GM21367 (cell line): ENCODE measurements around the gene PAPSS2.
"Not testable (repeated sequence)": the region's sequence is repeated elsewhere in the genome, so short reads cannot be mapped to it uniquely, and the experiment has no call there.

Experiments used
- ATAC-seq: cut with Tn5 transposase; IDR thresholded peaks from one replicate; pipeline ENCODE4 v1.9.1; 2021; ENCODE audit not compliant: unreplicated experiment

Gene PAPSS2

DNA sequence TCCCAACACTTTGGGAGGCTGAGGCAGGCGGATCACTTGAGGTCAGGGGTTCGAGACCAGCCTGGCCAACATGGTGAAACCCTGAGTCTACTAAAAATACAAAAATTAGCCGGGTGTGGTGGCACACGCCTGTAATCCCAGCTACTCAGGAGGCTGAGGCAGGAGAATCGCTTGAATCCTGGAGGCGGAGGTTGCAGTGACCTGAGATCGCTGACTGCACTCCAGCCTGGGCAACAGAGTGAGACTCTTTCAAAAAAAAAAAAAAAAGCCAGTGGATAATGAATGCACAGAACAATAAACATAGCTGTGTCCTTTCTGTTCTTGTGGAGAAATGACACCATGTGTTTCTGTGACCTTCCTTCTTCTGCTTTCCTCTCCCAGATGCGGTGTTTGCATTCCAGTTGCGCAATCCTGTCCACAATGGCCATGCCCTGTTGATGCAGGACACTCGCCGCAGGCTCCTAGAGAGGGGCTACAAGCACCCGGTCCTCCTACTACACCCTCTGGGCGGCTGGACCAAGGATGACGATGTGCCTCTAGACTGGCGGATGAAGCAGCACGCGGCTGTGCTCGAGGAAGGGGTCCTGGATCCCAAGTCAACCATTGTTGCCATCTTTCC is 83.4 kb downstream of the PAPSS2 start:
- ATAC-seq = not testable (repeated sequence)

- no peak for ATAC-seq
Measured at GRCh38 chr10:87744606-87745005, 84.9 kb downstream of the PAPSS2 start.

- ATAC-seq = no peak
Measured at GRCh38 chr10:87746911-87747310, 87.2 kb downstream of the PAPSS2 start.

DNA sequence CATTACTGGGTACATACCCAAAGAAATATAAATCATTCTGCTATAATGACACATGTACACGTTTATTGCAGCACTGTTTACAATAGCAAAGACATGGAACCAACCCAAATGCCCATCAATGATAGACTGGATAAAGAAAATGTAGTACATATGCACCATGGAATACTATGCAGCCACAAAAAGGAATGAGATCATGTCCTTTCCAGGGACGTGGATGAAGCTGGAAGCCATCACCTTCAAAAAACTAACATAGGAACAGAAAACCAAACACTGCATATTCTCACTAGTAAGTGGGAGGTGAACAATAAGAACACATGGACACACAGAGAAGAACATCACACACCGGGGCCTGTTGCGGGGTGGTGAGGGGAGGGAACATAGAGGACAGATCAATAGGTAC is 88.6 kb downstream of the PAPSS2 start:
- ATAC-seq = not testable (repeated sequence)

DNA sequence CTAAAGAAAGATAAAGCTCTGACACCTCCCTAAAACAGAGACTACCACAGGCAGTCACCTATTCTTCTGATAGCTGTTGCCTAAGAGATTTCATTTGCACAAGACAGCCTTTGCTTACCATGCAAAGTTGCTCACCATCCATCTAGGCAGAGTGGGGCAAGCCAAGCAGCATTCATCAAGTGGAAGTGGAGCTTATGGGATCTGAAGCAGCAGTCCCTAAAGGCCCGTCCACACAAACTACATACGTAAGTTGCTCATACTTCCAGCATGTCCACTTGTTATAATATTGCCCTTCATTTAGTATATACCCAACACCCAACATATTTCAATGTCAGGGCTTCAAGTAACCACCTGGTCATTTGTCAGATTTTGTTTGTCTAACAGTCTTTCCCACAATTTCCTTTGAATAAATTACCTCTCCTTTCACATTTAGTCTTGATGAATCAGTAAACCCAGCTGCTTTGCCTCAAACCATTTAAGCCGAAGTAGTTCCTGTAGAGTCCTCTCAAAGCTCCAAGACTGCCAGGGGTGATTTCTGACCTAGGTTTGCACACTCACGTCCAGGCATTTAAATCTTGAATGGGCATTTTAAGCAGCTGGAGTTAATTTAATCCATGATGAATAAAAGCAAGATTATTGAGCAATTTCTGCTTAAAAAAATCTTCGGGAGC is 90.5 kb downstream of the PAPSS2 start:
- no peak for ATAC-seq

DNA sequence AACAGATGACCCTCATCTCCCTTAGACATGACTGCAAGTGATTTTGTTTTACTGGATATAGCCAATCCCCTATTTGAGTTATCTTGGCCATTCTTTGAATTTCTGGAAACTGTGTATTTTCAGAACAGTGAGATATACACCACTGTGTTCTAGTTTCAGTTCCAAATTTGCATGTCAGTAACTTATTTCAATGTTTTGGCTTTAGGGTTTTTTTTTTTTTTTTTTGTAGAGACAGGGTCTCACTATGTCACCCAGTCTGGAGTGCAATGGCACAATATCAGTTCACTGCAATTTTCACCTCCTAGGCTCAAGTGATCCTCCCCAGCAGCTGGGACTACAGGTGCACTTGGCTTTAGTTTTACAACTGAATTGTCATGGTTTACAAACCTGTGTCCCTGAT is 91.1 kb downstream of the PAPSS2 start:
- ATAC-seq = peak; percentile 56

DNA sequence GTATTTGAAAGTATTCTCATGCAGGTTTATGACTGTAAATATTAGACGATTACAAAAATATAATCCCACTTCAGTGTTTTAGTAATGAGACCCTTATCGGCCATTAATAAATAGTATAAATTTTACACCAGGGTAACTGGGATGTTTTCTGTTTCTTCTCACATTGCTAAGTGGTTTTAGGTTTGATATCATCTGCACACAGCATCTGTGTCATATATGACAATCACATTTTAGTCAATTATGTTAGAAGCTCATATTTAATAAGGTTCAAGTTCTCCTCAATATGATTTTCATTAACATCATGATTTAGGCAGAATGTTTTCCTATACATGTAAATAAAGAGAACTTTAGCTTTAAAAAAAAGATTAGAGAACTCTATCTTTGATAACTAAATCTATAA is 91.6 kb downstream of the PAPSS2 start:
- no peak for ATAC-seq

DNA sequence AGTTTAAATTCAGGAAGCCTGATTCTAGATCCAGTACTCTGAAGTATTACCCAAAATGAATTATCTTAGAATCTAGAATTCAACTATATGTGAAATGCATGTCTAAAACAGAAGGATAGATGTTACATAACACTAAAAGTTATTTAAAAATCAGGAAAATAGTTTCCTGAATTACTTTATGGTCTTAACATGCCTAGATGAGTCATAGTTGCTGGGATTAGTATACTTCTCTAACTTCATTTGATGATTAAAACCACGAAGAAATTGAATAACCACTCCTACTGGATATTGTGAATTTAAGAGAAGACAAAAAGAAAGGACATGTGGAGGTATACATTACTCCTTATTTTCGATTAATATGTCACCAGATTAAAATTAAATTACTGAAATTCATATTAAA is 92.9 kb downstream of the PAPSS2 start:
- ATAC-seq = no peak

- ATAC-seq = no peak
Measured at GRCh38 chr10:87753995-87754866, 94.6 kb downstream of the PAPSS2 start.

DNA sequence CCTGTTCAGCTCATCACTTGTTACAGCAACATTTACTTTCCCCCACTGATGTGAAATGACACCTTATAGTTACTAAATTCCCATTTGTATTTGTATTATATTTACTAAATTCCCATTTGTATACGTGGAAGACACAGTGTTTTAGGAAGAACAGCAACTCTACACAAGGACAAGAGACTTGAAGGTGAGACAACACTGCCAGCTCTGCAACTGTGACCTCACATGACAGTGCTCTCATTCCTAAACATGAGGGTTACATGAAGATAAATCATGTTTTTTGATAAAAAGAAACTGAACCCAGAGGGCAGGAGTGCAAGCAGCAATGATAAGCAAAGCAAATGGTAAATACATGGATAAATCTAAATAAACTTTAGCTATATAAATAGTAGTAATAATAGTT is 98.0 kb downstream of the PAPSS2 start:
- ATAC-seq = no peak

GRCh38 chr10:87759551-87759950 is 99.9 kb downstream of the PAPSS2 start:
- no peak for ATAC-seq

- no peak for ATAC-seq
Measured at GRCh38 chr10:87760195-87760905, 100.7 kb downstream of the PAPSS2 start.

DNA sequence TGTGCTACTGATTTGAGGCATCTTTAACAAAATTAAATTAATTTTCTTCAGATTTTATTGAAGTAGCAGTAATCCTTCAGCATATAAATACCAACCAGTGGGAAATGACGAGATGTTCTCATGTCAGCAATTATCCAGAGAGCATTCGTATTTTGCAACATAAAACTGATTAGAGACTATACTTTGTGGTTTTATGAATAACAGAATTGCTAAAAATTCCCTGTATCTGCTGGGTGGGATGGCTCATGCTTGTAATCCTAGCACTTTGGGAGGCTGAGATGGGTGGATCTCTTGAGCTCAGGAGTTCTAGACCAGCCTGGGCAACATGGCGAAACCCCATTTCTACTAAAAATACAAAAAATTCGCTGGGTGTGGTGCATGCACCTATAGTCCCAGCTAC is 101.5 kb downstream of the PAPSS2 start:
- ATAC-seq = no peak

- ATAC-seq = peak; percentile 67
Measured at GRCh38 chr10:87761892-87762291, 102.2 kb downstream of the PAPSS2 start.

DNA sequence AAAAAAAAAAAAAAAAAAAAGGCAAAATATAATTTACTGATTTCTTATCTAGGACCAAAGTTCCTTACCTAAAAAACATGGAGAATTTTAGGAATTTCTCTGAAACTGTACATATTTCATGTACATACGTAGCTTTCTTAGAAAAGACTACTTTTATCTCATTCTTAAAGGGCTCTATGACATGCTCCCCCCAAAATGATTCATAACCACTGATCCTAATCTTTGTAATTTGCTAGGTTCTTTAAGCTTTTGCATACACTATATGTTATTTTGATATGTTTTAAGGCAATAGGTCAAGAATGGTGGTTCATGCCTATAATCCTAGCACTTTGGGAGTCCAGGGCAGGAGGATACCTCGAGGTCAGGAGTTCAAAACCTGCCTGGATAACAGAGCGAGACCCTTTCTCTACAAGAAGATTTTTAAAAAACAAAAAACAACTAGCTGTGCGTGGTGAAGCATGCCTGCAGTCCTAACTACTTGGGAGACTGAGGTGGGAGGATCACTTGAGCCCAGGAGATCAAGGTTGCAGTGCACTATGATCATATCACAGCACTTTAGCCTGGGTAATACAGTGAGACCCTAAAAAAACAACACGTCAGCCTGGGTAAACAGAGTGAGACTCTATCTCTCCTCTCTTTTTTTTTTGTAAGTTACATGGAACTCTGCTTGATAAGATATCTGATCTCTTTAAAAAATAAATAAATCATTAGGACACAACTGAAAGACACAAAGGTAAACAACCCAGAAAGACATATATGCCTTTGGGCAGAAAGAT is 103.6 kb downstream of the PAPSS2 start:
- ATAC-seq = no peak

- ATAC-seq = no peak
Measured at GRCh38 chr10:87764072-87764934, 104.6 kb downstream of the PAPSS2 start.

DNA sequence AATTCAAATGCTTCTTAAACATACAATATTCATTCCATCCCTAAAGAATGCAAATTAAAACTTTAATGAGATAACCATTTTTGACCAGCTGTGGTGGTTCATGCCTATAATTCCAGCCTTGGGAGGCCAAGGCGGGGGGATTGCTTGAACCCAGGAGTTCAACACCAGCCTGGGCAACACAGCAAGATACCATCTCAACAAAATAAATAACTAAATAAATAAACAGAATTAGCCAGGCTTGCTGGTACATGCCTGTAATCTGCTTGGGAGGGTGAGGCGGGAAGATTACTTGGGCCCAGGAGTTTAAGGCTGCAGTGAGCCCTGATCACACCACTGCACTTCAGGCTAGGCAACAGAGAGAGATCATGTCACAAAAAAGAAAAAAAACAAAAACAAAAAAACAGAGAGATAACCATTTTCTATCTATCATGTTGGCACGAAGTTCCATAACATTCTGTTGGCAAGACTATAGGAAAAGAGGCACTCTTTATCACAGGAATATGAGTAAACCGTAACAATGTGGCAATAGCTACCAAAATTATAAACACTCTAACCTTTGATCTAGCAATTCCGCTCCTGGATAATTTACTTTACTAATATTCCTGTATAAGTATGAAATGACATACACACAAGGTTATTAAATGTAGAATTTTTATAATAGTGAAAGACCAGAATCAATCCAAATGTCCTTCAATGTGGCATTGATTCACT is 106.1 kb downstream of the PAPSS2 start:
- no peak for ATAC-seq

DNA sequence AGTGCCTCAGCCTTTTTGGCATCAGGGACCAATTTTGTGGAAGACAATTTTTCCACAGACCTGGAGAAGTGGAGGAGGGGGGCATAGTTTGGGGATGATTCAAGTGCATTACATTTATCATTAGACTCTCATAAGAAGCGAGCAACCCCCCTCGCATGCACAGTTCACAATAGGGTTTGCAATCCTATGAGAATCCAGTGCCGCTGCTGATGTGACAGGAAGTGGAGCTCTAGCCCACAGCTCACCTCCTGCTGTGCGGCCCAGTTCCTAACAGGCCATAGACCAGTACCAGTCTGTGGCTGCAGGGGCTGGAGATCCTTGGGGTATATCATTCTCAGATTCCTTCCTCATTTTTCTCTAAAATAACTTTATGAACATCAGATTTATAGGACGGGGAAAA is 107.6 kb downstream of the PAPSS2 start:
- no peak for ATAC-seq

DNA sequence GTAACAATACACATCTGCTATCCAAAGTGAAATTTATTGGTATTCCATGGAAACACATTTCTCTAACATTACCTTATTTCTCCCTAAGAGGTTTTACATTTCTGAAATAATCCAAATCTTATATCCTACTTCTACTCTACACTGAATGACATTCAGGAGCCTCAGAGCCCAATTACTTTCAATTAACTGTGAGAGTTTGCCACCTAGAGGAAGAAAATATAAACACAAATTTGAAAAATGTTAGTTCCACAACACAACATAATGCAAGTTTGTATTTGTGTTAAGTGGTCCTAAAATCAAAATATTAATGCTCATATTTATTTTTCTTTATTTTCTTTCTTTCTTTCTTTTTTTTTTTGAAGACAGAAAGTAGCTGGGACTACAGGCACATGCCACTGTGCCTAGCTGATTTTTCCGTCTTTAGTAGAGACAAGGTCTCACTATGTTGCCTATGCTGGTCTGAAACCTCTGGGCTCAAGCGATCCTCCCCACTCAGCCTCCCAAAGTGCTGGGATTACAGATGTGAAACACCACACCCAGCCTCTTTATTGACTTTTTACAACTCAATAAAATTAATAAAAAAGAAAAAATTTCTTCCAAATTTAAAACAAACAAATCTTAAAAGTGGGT is 112.3 kb downstream of the PAPSS2 start:
- ATAC-seq = no peak
